ENCODE measurements around the gene SYK.

DNA sequence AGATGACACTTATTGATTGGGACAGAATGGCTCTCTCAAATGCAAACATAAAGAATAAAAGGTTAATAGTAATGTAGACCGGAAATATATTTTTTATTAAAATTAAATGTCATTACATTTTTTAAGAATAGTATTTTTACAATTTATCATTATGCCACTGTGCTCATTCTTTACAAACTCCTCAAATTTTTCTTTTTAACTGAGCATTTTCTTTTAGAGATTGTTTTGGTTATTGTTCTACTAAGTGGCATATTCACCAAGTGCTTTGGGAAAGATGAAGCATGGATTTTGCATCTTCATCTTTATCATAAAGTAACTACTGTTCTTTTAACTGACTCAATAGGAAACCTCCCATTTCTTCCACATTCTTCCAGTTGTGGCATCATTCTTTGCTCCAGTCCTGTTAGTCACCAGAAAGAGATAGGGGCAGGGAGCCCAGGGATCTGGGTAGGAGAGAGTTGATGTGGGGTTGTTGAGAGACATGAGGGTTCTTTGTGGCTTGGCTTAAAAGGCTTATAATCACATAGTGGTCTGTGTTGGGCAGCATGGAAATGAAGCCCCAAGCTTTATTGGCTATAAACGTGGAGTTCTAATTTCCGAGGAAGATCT lies 69.8 kb downstream of the SYK start:
- TF ChIP-seq CTCF (IDR thresholded peaks at IDR 0.05), result peak; percentile 64
- no peak for TF ChIP-seq EZH2 (IDR thresholded peaks at IDR 0.05; ENCODE audit: borderline replicate concordance, insufficient read depth, low read depth, low read length, poor library complexity, severe bottlenecking)

Measured in B cell (primary cell).